Suppressor macrophage treated with lipopolysaccharide for 1 hour (primary cell): ENCODE data around the gene CPAMD8.
"Not testable (repeated sequence)": the region's sequence is repeated elsewhere in the genome, so short reads cannot be mapped to it uniquely, and the experiment has no call there.

Experiments used
- DNase-seq, 3 donors: peaks; one replicate each; pipeline ENCODE4 v3.0.0-alpha.2; 2020 to 2022

The CPAMD8 gene

DNA sequence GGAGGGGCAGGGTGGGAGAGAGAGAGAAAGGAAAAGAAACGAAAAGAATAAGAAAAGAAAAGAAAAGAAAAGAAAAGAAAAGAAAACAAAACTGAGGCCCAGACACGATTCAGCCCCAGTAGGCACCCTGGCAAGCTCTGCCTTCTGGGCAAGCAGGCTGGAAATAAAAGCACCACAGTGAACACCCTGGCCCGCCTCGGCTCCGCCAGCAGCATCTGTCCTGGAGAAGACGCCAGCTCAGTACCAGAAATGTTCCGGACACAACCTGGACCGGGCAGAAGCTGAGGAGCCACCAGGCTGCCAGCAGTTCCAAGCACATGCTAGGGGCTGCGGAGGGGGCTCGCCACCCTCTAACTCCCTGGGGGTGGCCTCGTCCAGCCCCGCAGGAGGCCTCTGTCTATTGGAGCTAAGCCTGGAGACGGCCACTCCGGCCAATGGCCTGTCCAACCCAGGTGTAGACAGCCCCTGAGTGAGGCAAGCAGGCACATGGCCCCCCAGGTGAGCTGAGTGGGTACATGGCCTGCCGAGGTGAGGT lies 11.4 kb upstream of the CPAMD8 start:
- no peak for DNase-seq

DNA sequence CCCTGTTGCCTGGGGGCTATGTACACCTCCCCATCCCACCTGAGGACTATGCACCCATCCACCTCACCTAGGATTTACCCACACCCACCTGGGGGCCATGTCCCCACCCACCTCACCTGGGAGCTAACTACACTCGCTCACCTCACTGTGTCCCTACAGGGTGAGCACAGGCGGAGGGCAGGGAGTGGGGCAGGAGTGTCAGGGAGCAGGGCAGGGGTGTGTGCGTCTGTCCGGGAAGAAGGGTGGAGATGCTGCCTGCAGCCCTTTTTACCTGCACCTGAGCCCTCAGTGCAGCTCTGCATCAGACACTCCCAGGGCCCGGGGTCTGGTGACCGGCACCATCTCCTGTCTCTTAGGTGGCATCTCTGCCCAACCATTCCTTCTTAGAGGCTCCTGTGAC lies 10.6 kb upstream of the CPAMD8 start:
- DNase-seq = no peak

DNA sequence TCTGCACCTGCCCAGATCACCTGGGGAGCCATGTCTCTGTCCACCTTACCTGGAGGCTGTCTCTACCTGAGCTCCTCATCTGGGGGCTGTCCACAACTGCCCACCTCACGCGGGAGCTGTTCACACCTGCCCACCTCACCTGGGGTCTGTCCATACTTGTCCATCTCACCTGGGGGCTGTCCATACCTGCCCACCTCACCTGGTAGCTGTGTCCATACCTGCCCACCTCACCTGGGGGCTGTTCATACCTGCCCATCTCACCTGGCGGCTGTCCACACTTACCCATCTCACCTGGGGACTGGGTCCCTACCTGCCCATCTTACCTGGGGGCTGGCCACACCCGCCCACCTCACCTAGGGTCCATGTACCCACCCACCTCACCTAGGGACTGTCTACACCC lies 10.0 kb upstream of the CPAMD8 start:
- no peak for DNase-seq

DNA sequence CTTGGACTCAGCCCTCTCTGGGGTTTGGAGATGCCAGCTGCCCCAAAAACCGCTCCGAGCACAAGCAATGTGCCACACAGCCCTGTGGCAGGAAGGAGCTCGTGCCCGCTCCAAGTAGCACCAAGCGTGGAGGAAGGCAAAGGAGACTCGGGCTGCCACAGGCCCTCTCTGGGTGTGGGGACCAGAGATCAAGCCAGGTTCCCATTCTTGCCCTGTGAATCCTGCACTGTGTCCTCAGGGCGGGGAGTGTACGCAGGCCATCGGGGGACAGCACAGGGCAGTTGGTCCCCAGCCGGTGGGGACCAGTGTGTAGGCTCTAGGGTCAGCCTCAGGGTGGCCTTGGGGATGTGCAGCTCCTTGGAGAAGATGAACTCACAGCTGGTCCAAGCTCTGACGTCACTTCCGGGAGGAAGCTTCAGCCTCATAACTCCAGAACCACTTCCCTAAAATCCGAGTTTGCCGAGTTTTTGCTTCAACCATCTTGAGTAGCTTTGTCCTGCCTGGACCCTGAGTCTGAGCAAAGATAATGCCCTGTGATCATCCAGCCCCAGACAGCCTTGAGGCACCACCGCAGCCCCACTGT lies 9.3 kb upstream of the CPAMD8 start:
- DNase-seq = peak; percentile 91 to 93 (median 93)

- no peak for DNase-seq
Observed at GRCh38 chr19:17031741-17032140, 5.1 kb upstream of the CPAMD8 start.

DNA sequence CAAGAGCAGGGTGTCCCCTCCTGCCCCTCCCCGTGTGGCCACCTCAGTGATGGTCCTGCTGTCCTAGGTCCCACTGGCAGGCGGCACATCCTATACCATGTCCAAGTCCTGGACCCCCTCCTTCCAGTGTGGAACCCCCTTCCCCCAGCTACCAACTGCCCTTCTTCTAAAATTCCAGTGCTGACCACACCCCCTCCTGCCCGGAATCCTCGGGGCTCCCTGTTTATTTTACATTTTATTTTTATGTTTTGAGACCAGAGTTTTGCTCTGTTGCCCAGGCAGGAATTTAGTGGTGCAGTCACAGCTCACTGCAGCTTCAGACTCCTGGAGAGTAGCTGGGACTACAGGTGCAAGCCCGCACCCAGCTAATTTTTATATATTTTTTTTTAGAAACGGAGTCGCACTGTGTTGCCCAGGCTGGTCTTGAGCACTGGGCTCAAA lies 945 bp upstream of the CPAMD8 start:
- no peak for DNase-seq

GRCh38 chr19:17025991-17026658 lies 485 bp downstream of the CPAMD8 start:
- peak; percentile 47 to 67 (median 62) for DNase-seq

DNA sequence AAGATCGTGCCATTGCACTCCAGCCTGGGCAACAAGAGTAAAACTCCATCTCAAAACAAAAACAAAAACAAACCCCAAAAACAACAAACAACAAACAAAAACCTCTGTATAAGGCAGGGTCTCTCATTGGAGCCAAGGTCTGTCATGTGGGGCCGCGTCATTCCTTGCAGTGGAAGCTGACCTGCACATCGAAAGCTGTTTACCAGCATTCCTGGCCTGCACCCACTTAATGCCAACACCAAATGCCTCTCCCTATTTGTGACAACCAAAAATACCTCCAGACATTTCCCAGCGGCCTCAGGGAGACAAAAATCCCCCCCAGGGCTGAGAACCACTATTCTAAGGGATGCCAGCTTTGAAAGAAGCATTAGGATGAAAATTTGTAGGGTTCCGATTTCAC lies 1.2 kb downstream of the CPAMD8 start:
- DNase-seq = no peak

DNA sequence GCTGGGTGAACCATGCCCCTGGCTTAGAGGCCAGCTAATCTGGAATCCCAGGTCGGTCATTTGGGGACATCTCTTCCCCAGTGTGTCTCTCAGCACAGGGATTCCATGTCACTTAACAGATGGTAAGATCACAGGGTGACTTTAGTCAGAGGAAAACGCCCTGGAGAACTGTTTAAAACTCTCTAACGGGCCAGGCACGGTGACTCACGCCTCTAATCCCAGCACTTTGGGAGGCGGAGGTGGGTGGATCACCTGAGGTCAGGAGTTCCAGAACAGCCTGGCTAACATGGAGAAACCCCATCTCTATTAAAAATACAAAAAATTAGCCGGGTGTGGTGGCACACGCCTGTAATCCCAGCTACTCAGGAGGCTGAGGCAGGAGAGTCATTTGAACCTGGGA lies 1.7 kb downstream of the CPAMD8 start:
- not testable (repeated sequence) for DNase-seq

DNA sequence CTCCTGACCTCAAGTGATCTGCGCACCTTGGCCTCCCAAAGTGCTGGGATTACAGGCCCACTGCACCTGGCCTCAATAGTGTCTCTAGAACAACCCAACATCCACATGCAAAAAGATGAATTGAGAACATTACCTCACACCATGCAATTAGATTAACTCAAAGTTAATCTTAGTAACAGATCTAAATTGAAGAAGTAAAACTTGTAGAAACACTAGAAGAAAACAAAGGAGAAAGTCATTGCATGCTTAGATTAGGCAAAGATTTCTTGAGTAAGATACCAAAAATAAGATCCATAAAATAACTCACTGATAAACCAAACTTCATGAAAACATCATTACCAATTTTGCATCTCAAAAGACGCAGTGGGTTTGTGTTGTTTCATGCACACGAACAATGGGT lies 2.8 kb downstream of the CPAMD8 start:
- DNase-seq = no peak

DNA sequence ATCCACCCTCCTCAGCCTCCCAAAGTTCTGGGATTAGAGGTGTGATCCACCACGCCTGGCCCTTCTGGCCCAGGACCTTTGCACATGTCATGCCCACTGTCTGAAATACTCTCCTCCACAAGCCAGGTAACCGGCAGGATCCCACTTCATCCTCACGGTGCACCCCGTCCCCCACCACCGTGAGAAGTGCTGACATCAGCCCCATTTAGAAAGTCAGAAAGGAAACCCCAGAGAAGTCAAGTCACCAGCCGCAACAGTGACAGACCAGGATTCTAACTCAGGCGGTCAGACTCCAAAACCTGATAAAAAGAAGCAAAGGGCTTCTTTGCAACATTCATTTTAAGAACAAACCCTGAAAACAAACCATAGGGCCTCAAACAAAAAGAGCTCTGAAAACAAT lies 3.9 kb downstream of the CPAMD8 start:
- no peak for DNase-seq

- peak; percentile 90 to 95 (median 94) for DNase-seq
Observed at GRCh38 chr19:17021793-17022590, 4.6 kb downstream of the CPAMD8 start.

- DNase-seq = no peak
Observed at GRCh38 chr19:17021328-17021727, 5.3 kb downstream of the CPAMD8 start.

DNA sequence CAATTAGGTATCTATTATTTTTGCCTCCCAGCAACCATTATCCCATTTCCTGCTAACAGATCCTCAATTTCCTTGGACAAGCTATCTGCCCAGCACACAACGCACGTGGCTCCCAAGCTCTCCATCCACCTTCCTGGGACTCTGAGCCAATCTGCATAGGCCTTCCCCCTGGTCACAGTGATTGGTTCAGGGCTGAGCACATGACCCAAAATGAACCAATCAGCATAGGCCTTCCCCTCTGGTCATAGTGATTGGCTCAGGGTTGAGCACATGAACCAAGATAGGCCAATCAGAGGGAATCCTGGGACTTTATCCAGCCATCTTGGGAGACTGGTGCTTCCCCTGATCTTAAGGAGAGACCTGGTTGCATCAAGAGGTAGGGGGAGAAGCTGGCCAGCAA lies 5.8 kb downstream of the CPAMD8 start:
- peak in 2 of 3 donors; percentile 31 to 45 for DNase-seq

DNA sequence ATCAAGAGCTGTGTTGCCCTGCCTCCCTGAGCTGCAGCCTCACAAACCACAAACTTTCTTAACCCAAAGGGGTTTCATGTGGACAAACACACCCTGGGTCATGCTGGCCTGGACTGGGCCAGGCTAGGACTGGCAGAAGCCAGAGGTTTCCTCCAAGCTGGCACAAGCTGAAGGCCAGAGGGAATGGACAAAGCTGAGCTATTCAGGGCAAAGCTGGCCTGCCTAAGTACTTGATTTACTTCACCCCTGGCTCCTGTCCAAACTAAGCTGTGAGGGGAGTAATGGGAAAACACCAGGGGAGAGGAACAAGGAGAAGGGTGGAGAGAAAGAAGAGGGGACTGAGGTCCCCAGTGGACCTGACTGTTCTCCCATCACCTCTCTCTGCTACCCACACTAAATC lies 6.2 kb downstream of the CPAMD8 start:
- peak in 2 of 3 donors; percentile 34 to 44 for DNase-seq

DNA sequence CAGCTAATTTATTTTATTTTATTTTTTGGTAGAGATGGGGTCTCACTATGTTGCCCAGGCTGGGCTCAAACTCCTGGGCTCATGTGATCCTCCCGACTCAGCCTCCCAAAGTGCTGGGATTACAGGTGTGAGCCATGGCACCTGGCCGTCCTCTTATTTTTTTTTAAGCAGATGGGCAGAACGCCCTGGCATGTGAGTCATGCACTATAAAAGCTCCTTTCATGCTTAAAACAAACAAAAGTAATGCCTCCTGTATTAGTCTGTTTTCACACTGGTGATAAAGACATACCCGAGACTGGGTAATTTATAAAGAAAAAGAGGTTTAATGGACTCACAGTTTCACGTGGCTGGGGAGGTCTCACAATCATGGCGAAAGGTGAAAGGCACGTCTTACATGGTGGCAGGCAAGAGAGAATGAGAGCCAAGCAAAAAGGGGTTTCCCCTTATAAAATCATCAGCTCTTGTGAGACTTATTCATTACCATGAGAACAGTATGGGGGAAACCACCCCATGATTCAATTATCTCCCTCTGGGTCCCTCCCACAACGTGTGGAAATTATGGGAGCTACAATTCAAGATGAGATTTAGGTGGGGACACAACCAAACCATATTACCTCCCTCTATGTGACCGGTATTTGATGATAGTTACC lies 12.3 kb downstream of the CPAMD8 start:
- peak; percentile 69 to 84 (median 72) for DNase-seq

GRCh38 chr19:17011485-17011884 lies 15.1 kb downstream of the CPAMD8 start:
- no peak for DNase-seq

DNA sequence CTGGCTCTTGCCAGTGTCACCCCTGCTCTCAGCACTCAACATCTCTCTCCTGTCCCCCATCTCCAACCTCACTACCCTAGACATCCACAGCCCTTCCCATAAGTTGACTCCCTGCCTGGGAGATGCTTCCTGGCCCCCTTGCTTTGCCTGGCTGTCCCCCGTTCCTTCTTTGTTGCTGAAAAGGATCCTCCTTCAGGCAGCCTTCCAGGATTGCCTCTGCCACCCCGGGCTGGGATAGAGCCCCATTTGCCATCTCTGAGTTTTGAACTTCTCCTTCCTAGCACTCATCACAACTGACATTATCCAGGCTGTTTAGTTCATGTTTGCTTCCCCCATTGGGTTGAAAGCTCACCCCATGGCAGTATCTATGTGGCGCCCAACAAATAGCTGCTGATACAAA lies 20.0 kb downstream of the CPAMD8 start:
- no peak for DNase-seq

DNA sequence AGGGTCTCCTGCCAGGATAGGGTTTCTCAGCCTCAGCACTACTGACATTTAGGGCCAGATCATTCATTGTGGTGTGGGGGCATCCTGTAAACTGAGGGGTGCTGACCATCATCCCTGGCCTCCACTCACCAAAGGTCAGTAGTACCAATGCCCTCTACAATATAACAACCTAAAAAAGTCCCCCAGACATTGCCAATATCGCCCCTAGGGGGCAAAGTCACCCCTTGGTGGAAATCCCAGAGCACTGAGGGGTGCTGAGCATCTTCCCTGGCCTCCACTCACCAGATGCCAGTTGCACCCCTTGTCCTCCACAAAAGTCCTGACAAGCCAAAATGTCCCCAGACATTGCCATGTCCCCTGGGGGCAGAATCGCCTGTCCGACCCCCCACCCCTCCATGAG lies 21.6 kb downstream of the CPAMD8 start:
- peak in 1 of 3 donors; percentile 31 for DNase-seq

GRCh38 chr19:17004386-17004785 lies 22.2 kb downstream of the CPAMD8 start:
- no peak for DNase-seq

GRCh38 chr19:17002455-17002854 lies 24.2 kb downstream of the CPAMD8 start:
- no peak for DNase-seq

DNA sequence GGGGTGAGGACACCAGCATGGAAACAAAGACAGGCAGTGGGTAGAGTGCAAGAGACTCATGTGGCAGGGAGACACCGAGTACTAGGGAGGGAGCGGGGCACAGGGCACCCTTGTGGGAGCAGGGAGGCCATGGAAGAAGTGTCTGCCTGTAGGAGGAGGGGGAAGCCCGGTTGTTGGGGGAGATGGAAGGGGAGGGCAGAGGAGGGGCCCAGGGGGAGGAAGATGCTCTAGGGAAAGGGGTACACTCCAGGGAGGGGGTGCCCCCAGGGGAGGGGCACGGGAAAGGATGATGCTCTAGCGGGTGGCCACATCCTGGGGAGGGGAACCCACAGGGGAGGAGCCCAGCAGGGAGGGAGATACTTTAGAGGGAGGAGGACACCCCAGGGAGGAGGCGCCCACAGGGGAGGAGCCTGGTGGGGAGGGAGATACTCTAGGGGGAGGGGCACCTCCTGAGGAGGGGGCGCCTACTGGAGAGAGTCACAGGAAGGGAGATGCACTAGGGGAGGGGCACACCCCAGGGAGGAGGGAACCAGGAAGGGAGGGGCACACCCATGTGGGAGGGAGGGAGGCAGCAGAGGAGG lies 24.9 kb downstream of the CPAMD8 start:
- DNase-seq = peak in 1 of 3 donors; percentile 6
